ENCODE data around the gene FAM110A. TPM values are rescaled to one million over a fixed set of nuclear protein-coding genes. Genes with fewer than 3 reads are reported as not detected.

FAM110A gene
- total RNA-seq, 2 donors from 2014 or later = 12.1 to 16.9 TPM

DNA sequence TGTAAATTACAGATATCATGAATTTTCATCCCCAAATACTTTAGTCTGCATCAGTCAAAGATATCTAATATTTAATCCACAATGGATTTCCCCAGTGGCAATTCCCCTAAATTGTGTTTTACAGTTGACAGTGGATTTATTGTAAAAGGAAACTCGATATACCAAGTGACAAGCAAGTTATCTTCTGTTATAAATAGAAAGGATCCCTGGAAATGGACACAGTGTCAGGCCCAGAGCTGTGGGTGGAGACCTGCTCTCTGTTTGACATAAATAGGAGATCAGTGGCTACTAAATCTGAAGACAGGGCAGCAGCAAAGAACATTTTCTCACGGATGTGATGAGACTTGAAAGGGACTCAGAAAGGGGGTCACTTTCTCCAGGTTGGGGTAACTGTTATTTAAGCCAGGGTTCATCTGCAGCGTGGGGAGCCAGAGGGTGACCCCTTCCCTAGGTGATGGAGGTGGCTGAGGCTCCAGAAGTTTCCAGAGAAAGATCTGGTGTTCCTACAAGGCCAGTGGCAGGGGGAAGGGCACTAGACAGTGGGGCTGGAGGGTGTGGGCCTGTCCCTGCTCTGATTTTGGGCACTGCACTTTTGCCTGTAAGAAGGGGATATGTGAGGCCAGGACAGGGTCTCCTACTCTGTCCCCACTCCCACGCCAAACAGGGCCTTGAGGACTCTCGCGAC lies 12.3 kb upstream of the FAM110A start:
- H3K27me3 ChIP-seq (ENCODE audit: control insufficient read depth, insufficient read depth, low read length, poor library complexity, severe bottlenecking) = no peaks in the 10 kb centered on the region
- H3K27ac Mint-ChIP-seq = no peak overlapping the region
- 87% methylated on average over 6 of the region's 6 CpGs; no CpG with 5 or more reads in 1 of the 2 experiments for WGBS, 2 experiments (ENCODE audit: insufficient coverage in 1 of 2, insufficient read length in 1 of 2)
- H3K36me3 ChIP-seq (ENCODE audit: control insufficient read depth, insufficient read depth, low read length) = no peaks in the 10 kb centered on the region
- H3K4me1 Mint-ChIP-seq = no peaks in the 10 kb centered on the region
- DNase-seq = no peak
- H3K9ac ChIP-seq (ENCODE audit: extremely low read depth, low read length, poor library complexity, severe bottlenecking) = no peak overlapping the region
- no peak overlapping the region for H3K27ac ChIP-seq (ENCODE audit: low read depth, low read length)
- H3K36me3 Mint-ChIP-seq (ENCODE audit: low read depth) = no peaks in the 10 kb centered on the region
- no peak overlapping the region for H3K4me3 Mint-ChIP-seq
- peaks cover 13% of the 10 kb centered on the region for H3K9me3 Mint-ChIP-seq
- TF ChIP-seq CTCF (conservative IDR thresholded peaks at IDR 0.05) = no peak
- no peaks in the 10 kb centered on the region for H3K27me3 Mint-ChIP-seq (ENCODE audit: insufficient read depth)
- no peaks in the 10 kb centered on the region for H3K4me1 ChIP-seq (ENCODE audit: control insufficient read depth, insufficient read depth, low read length)
- H3K9me3 ChIP-seq (ENCODE audit: control insufficient read depth, low read length) = no peaks in the 10 kb centered on the region
- no peak overlapping the region for H3K4me3 ChIP-seq (ENCODE audit: low read length)

DNA sequence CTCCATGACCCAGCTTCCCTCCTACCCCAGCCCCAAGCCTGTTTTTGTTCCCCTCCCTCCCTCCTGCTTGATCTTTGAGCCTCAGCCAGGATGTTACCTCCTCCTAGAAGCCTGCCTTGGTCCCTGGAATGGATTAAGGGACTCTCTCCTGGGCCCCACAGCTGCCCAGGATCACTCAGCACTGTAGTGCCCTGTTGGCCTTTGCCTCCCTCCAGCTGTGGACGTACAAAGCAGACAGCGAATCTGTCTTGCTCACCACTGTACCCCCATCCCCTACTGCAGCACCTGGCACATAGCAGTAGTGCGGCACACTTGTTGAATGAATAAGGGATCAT lies 11.8 kb upstream of the FAM110A start:
- Mint-ChIP-seq H3K4me3 (no peak overlapping the region), H3K27ac (no peak overlapping the region), H3K4me1 (no peaks in the 10 kb centered on the region), H3K27me3 (ENCODE audit: insufficient read depth) (no peaks in the 10 kb centered on the region), H3K36me3 (ENCODE audit: low read depth) (no peaks in the 10 kb centered on the region), H3K9me3 (peaks cover 13% of the 10 kb centered on the region)
- DNase-seq = no peak
- H3K4me3 ChIP-seq (ENCODE audit: low read length) = no peak overlapping the region
- H3K4me1 ChIP-seq (ENCODE audit: control insufficient read depth, insufficient read depth, low read length) = no peaks in the 10 kb centered on the region
- no peaks in the 10 kb centered on the region for H3K27me3 ChIP-seq (ENCODE audit: control insufficient read depth, insufficient read depth, low read length, poor library complexity, severe bottlenecking)
- H3K9ac ChIP-seq (ENCODE audit: extremely low read depth, low read length, poor library complexity, severe bottlenecking) = no peak overlapping the region
- no peaks in the 10 kb centered on the region for H3K9me3 ChIP-seq (ENCODE audit: control insufficient read depth, low read length)
- H3K36me3 ChIP-seq (ENCODE audit: control insufficient read depth, insufficient read depth, low read length) = no peaks in the 10 kb centered on the region
- no peak overlapping the region for H3K27ac ChIP-seq (ENCODE audit: low read depth, low read length)
- TF ChIP-seq CTCF (conservative IDR thresholded peaks at IDR 0.05) = no peak
- 80 to 92% methylated on average over 1 to 3 of the region's 3 CpGs for WGBS, 2 experiments (ENCODE audit: insufficient coverage in 1 of 2, insufficient read length in 1 of 2)

GRCh38 chr20:822651-823573 lies 10.6 kb upstream of the FAM110A start:
- H3K4me3 Mint-ChIP-seq = no peak overlapping the region
- no peaks in the 10 kb centered on the region for H3K27me3 Mint-ChIP-seq (ENCODE audit: insufficient read depth)
- no peak for TF ChIP-seq CTCF (conservative IDR thresholded peaks at IDR 0.05)

More at GRCh38 chr20:822651-823573, 10.6 kb upstream of the FAM110A start:
- H3K9ac ChIP-seq (ENCODE audit: extremely low read depth, low read length, poor library complexity, severe bottlenecking) = no peak overlapping the region
- no peak overlapping the region for H3K27ac Mint-ChIP-seq
- peak overlapping the region; percentile 85 for H3K27ac ChIP-seq (ENCODE audit: low read depth, low read length)
- H3K9me3 Mint-ChIP-seq = peaks cover 11% of the 10 kb centered on the region
- H3K4me1 Mint-ChIP-seq = no peaks in the 10 kb centered on the region
- 85 to 90% methylated on average over 9 to 12 of the region's 12 CpGs for WGBS, 2 experiments (ENCODE audit: insufficient coverage in 1 of 2, insufficient read length in 1 of 2)
- no peak for DNase-seq
- H3K27me3 ChIP-seq (ENCODE audit: control insufficient read depth, insufficient read depth, low read length, poor library complexity, severe bottlenecking) = no peaks in the 10 kb centered on the region
- no peaks in the 10 kb centered on the region for H3K36me3 ChIP-seq (ENCODE audit: control insufficient read depth, insufficient read depth, low read length)
- no peaks in the 10 kb centered on the region for H3K9me3 ChIP-seq (ENCODE audit: control insufficient read depth, low read length)
- no peaks in the 10 kb centered on the region for H3K36me3 Mint-ChIP-seq (ENCODE audit: low read depth)
- no peak overlapping the region for H3K4me3 ChIP-seq (ENCODE audit: low read length)
- no peaks in the 10 kb centered on the region for H3K4me1 ChIP-seq (ENCODE audit: control insufficient read depth, insufficient read depth, low read length)

All from endodermal cell (in vitro differentiated cells).